GM18505 (cell line): ENCODE data around the gene SRP72.

ENCODE experiments used
- ATAC-seq: cut with Tn5 transposase; IDR thresholded peaks from one replicate; pipeline ENCODE4 v1.9.1; 2021; ENCODE audit not compliant: unreplicated experiment
- POLR2A ChIP-seq: IDR thresholded peaks from 4 replicates; pipeline ENCODE4 v1.6.1; 2011; ENCODE audit warnings: borderline replicate concordance; ENCODE audit not compliant: insufficient read depth, insufficient read length; ENCODE audit errors: extremely low read depth

Gene SRP72

GRCh38 chr4:56551516-56551915 is 84.1 kb downstream of the SRP72 start:
- no peak for TF ChIP-seq POLR2A
- ATAC-seq = no peak

GRCh38 chr4:56552273-56552672 is 84.9 kb downstream of the SRP72 start:
- ATAC-seq = no peak
- TF ChIP-seq POLR2A = no peak
